AG10803 (cell line): ENCODE measurements around the gene COPS9.

Experiments used
- DNase-seq: peaks from one replicate; pipeline ENCODE4 v3.0.0; 2010; ENCODE audit warnings: low read depth
- H3K4me3 ChIP-seq: 2 replicates; pipeline ENCODE4 v1.5.1; 2011; ENCODE audit warnings: mild to moderate bottlenecking, low read length, control low read depth
- CTCF ChIP-seq: conservative IDR thresholded peaks from 2 replicates; pipeline ENCODE4 v1.5.1; 2011; ENCODE audit warnings: mild to moderate bottlenecking, low read length, control low read depth, inconsistent platforms

Gene COPS9

GRCh38 chr2:240179941-240180666, 44.0 kb upstream of the COPS9 start:
- DNase-seq = no peak
- no peak overlapping the region for H3K4me3 ChIP-seq
- TF ChIP-seq CTCF = no peak

DNA sequence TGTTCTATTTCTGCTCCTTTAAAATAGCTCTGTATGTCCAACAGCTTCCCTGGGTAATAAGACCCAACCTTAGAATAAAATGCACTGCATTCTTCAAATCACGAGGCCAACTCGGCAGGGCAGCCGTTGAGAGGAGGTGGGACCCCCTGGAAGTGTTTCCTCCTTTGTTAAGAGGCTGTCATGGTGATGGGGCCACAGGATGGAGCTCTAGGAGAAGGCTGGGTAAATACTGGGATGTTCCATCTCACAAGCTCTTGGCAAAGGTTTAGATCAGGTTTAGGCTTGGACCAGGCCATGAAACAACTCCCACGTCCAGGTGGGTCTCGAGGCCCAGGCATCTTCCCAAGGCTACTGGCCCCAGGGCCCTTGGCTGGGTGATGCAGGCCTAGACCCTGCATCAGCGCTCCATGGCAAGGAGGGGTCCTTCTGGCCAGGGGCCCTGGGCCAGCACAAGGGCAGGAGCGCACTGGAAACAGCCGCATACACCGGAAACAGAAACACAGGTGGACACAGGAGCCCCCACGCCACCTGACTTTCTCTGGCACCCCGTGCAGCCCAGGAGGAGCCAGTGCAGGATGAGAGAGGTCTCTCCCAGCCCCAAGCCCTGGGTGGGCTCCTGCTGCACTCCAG, 43.2 kb upstream of the COPS9 start:
- no peak for TF ChIP-seq CTCF
- no peak overlapping the region for H3K4me3 ChIP-seq
- DNase-seq = no peak

DNA sequence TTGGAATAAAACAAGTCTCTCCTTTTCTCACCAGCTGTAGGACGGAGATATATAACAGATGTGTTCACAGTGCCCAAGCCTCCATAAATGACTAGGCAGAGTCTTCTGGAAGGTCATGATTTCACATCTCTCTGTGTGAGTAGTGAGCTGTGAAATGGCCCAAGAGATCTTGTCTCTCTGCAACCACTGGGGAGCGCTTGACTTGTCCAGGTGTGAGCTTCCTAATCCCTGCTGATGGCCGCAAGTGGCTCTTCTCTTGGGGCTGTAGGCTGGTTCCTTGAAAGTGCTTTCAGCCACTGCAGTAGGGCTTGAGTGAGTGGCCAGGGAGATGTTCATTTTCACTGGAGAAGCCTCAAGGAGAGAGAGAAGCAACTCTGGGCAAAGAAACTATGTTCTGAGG, 42.5 kb upstream of the COPS9 start:
- no peak overlapping the region for H3K4me3 ChIP-seq
- TF ChIP-seq CTCF = no peak
- no peak for DNase-seq

DNA sequence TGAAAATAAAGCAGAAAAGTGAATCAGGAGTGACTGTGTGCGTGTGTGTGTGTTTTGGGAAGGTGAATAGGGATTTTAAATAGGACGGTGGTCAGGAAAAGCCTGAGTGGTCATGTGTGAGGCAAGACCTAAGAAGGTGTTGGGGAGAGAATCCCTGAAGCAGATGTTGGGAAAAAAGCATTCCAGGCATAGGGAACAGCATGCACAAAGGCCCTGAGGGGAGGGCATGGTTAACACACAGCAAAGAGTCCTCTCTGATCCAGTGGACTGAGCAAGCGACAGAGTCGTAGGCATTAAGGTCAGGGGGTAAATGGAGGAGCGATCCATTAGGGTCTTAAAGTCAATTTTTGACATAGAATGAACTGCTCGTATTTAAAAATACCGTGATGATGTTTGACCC, 38.4 kb upstream of the COPS9 start:
- no peak overlapping the region for H3K4me3 ChIP-seq
- no peak for TF ChIP-seq CTCF

GRCh38 chr2:240172071-240172895, 36.2 kb upstream of the COPS9 start:
- no peak for DNase-seq
- no peak for TF ChIP-seq CTCF
- H3K4me3 ChIP-seq = no peak overlapping the region

More for the DNA sequence above, 38.4 kb upstream of the COPS9 start:
- no peak for DNase-seq

- DNase-seq = no peak
- no peak for TF ChIP-seq CTCF
- no peak overlapping the region for H3K4me3 ChIP-seq
Observed at GRCh38 chr2:240170883-240171282, 34.8 kb upstream of the COPS9 start.
